HG03039 (cell line): ENCODE measurements around the gene FOXRED1.
"Not testable (repeated sequence)": the region's sequence is repeated elsewhere in the genome, so short reads cannot be mapped to it uniquely, and the experiment has no call there.

ENCODE experiments used
- ATAC-seq: cut with Tn5 transposase; IDR thresholded peaks from one replicate; pipeline ENCODE4 v1.9.1; 2021; ENCODE audit warnings: mild to moderate bottlenecking, moderate library complexity; ENCODE audit not compliant: unreplicated experiment

Gene FOXRED1

DNA sequence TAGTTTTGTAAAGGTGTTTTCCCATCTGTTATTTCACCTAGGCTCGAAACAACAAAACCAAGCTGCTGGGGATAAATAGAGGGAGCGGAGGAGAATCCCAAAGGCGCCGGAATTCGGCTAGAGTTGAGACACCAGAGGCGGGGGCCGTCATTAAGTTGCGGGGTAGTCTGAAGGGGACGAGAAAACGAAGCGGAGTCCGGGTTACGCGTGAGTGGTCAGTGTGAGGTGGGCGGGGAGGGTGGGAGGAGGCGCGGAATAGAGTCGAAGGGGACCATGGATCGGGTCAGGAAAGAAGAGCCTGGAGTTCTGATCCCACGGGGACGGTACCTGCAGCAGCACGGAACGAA is 620 bp upstream of the FOXRED1 start:
- no peak for ATAC-seq

DNA sequence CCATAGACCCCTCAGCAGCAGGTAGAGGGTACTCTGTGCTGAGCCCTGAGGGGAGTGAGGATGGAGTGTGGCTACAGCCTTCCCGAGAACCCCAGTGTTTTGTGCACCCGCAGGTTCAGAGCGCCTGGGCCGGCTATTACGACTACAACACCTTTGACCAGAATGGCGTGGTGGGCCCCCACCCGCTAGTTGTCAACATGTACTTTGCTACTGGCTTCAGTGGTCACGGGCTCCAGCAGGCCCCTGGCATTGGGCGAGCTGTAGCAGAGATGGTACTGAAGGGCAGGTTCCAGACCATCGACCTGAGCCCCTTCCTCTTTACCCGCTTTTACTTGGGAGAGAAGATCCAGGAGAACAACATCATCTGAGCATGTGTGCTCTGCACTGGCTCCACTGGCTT is 8.4 kb downstream of the FOXRED1 start:
- ATAC-seq, result no peak

DNA sequence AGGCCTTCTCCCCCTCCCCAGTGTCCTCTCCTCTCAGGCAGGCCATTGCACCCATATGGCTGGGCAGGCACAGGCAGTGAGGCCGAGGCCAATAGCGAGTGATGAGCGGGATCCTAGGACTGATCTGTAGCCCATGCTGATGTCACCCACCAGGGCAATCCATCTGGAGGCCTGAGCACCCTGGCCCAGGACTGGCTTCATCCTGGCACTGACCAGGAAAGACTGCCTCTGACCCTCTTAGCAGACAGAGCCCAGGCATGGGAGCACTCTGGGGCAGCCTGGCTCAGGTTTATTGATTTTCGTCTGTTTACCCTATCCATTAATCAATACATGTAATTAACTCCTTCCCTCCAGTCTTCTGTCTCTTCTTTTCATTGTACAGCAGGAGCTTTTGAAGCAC is 8.8 kb downstream of the FOXRED1 start:
- no peak for ATAC-seq

DNA sequence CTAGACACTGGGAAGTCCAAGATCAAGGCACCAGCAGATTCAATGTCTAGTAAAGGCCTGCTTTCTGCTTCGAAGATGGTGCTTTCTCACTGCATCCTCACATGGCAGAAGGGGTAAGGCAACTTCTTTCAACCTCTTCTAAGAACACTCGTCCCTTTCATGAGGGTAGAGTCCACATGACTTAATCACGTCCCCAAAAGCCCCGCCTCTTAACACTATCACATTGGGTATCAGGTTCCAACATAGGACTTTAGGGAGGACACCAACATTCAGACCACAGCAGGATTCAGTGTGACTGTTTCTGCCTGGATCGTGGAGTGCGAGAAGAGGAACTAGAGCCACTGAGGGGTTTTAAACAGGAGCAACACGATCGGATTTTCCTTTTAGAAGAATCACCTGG is 10.2 kb downstream of the FOXRED1 start:
- no peak for ATAC-seq

DNA sequence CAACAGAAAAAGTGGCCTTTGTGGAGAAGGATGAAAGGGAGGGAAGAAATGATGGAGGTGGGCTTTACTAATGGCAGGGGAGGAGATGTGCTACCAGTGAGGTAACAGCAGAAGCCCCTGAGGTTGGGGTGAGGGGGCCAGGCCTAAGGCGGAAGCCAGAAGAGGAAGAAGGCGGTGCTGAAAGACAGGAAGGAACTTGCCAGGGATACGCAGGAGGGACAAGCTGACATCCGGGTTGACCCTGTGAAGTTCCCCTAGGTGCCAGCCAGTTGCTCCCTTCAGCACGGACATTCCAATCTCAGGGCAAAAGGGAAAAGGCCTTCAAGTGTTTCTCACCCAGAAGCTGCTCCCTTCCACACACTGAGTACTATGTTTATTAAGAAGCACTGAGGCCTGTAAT is 11.6 kb downstream of the FOXRED1 start:
- ATAC-seq, result no peak

DNA sequence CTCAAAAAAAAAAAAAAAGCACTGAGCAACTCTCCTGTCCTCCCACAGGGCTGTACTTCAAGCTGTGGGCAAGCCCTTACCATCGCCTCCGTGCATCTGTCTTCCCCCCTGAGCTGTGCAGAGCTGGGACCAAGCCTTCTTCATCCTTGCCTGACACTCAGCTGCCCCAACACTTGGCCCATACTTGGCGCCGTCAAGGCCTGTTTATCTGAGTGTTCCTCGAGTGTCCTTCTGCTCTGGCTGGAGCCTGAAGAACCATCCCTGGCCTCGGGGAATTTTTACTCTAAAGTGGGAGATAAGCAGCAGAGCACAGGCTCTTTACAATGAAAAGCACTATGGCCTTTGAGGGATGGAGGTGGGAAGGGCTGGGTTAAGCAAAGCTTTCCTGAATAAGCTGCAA is 12.3 kb downstream of the FOXRED1 start:
- no peak for ATAC-seq

DNA sequence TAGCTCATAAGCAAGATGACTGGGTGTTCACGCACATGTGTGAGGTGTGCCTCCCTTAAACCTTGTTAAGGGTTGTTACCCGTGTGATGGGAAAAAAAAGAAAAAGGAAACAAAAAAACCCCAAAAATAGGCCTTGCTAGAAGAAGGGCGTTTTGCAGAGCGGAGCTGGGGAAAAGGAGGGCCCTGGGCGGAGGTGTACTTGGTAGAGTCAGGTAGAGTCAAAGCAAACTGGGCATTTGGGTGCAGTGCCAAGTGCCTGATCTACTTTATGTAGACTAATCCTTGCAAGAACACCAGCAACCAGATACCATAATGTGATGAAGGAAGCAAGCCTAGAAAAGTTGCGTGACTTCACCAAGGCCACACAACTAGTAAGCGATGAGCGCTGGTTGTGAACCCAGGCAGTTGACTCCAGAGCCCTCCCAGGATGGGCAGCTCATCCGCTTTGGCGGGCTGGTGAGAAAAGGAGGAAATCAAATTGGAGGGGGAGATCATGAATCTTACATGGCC is 12.8 kb downstream of the FOXRED1 start:
- no peak for ATAC-seq

DNA sequence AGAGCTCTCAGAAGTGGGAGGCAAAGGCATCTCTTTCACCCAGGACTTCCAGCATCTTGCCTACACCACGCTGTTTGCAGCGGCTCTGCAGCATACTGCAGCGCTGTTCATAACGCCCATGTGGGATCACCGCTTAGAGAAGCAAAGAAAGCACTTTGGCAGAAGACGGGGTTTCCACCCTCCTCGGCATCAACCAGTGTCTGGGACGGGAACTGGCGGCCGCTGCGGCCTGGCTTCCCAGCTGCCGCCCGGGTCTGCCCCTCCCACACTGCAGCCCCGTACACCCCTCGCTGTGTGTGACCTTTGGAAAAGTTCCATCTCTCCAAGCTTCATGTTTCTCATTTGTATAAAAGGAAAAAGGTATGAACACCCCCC is 13.4 kb downstream of the FOXRED1 start:
- no peak for ATAC-seq

DNA sequence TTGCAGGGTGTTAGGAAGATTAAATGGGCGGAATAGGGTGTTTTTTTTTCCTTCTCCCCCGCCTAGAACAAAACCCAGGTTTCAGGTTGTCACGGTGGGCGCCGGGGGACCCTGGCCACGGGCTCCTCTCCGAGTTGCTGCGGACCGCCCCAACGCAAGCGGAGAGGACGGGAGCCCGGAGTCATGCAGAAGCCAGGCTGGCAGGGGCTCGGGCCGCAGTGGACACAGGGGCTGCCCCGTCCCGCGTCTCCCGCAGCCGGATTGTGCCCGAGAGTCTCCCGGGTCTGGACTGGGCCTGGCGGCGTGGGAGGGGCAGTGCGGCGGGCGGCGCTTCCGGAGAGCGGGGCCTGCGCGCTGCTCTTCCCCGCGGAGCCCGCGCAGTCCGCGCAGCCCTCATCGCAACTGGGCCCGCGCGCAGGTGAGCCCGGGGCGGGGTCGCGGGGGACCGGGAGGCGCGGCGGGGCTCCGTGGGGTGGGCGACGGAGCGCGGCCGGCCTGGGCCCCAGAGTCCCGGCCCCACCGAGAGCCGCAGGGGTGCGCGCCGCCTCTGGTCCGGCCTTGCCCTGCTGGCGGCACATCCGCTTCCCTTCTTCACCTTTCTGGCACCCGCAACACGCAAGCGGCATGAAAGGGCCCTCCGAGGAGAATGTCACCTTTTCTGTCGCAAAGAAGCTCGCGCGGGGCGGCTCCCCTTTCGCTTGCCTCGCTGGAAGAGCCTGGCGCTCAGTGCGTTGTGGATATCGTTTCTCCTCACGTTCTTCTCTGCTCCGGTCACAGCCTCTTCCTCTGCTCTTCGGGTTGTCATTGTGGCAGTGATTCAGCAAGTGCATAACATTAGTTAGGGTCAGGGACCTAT is 14.0 kb downstream of the FOXRED1 start, which contains the start of gene TIRAP:
Gene TIRAP, plus strand, starts transcription at position 358 of the 856 bp plus-strand sequence. CDS start 7,802 bp downstream, outside the sequence.
- ATAC-seq, result peak; percentile 63

DNA sequence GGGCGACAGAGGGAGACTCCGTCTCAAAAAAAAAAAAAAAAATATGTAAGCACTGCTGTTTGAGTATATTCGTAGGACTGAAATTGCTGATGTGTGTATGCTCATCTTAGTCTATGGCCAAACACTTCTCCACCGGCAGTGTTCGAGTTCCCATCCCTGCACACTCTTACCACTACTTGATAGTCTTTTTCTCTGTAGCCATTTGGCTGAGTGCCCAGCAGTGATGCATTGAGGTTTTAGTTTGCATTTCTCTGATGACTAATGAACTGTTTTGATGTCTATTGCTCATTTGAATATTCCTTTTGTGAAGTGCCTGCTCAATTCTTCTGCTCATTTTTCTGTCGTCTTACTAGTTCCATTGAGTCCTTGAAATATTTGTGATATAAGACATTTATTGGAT is 15.9 kb downstream of the FOXRED1 start:
- ATAC-seq, result peak; percentile 44

DNA sequence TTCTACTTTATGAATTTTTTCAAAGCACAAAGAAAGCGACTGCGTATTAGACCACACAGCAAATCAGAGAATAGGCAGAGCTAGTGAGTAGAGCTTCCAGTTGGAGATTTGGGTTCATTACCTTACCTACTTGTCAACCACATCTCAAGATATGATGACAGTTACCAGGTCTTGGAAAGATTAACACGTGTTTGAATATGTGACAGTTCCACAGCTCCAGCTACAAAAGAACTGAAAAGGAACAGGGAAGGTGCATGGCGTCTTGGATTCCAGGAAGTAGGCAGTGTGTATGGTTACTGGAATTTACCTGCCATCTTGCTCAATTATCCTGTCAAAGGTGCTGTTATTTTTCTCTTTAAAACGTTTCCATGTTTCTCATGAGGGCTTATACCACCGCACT is 19.3 kb downstream of the FOXRED1 start:
- no peak for ATAC-seq

DNA sequence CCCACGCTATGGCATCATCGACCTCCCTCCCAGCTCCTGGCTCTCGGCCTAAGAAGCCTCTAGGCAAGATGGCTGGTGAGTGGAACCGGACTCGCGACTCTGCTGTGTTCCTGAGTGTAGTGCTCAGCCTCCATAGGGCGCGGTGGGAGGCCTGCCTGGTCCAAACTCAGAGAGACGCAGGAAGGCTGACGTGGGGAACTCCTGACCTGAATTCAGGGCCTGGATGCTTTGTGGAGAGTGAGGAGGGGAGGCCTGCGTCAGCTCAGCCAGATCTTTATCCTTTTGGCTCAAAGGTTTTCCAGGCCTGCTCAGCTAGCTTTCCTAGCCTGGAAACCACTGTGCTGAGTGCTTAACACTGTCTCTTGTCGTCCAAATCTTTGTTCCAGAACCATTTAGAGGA is 21.9 kb downstream of the FOXRED1 start:
- no peak for ATAC-seq

DNA sequence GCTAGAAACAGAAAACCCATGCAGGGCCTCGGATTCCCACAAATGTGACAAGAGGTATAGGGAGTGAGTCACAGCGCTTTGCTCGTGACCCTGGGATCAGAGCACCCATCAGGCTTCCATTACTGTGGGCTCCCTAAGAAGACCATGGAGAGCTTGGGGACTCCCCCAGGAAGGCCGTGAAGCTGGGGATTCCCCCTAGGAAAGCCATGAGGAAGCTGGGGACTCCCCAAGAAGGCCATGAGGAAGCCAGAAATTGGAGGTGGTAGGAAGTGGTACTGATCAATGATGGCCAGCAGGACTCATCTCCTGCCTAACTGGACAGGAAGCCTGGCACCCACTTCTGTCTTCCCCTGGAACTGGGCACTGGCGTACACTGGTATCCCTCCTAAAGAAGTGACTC is 24.8 kb downstream of the FOXRED1 start:
- no peak for ATAC-seq

DNA sequence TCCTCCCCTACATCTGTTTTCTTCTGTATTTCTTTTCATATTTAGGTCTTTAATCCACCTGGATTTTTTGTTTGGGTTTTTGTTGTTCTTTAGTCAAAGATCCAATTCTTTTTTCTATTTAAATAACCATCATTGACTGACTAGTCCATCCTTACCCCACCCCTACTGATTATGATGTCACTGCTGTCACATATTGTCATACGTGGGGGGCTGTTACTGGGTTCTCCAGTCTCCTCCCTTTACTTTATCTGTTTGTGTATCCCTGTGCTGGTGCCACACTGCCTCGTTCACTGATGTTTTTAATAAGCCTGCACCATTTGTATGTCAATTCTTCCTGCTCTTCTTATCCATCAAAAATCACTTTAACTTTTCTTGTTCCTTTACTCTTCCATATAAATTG is 28.1 kb downstream of the FOXRED1 start:
- ATAC-seq, result no peak

DNA sequence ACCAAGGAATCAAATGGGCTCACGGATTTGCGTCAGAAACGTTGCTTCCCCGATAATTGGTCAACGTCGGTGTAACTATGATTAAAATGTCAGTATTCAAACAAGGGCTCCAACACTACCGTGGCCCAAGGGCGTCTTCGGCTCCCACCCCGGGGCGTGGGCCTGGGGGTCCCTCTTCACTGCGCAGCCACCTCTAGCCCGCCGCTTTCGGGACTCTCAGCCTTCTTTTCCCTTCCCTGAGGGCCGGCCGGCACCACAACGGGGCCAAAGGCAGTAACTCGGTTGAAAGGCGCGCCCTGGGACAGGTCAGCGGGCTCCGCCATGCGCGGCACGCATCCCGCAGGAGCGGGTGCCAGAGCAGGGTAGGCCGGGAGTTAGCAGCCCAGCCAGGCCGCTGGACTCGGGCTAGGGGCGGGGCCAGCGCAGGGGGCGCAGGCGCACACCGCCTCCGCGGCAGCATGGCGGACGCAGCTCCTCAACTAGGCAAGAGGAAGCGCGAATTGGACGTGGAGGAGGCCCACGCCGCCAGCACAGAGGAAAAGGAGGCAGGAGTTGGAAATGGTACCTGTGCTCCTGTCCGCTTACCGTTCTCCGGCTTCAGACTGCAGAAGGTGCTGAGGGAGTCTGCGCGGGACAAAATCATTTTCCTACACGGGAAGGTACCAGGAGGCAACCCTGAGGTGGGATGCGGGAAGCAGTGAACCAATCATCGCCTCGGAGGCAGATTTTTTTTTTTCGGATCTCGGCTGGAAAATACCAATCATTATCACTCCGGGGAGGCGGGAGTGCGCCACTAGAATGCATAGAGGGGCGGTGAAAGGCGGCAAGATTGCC is 34.9 kb downstream of the FOXRED1 start, which contains the start of gene DCPS:
Gene DCPS, plus strand, starts transcription at position 438 of the 834 bp plus-strand sequence. Its CDS starts 21 bp downstream, at position 459.
- peak; percentile 88 for ATAC-seq

DNA sequence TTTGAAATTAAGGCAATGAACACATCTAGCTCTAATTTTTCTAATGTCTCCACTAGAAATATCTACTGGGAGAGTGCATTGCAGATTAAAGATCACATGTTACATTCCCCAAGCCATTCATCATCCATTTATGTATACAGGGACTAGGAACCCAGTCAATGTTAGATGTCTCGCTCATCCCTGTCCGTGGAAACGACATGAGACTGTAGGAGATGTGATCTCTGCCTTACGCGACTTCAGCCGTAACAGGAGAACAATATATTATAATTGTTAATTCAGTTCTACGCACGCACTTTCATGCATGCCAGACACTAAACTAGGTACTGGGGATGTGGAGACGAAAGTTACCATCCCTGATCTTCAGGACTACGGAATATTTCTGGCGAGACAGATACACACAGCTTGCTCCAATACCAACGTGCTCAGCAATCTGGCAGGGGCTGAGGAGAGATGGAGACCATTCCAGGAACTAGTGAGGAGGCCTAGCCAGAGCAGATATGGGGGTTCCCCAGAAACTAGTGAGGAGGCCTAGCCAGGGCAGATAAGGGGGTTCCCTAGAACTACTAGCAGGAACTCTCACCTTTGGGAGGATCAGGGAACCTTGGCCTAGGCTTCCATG is 35.6 kb downstream of the FOXRED1 start:
- ATAC-seq, result no peak

DNA sequence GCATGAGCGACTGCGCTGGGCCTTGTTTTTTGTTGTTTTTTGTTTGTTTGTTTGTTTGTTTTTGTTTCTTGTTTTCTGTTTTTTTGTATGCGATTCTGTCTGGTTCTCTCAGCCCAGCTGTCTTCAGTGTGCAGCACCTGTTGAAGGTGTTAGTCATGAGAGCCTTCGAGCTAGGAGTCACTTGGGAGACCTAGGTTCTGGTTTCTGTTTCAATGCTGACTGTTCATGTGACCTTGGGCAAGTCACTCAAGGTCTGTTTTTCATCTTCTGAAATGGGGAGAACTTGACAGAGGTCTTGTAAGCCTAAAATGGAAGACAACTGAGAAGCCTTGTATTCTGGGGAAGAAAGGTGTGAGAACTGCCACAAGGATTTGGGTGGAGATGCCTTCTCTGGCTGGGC is 36.7 kb downstream of the FOXRED1 start:
- peak; percentile 43 for ATAC-seq

DNA sequence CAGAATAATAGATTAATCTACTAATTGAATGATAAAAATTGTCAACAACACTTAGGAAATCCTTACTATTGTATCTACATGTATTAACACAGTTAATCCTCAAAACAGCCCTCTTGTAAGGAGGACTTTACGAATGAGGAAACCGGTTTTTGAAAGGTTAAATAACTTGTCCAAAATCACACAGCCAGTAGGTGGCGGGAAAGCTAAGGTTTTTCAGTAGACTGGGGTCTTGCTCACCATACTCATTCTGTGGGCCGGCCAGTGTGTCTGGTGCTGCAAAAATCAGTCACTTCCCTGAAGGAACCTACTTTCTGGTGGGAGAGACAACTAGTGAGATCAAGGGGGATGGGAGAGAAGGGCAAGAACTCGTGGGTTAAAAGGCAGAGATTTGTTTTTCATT is 38.8 kb downstream of the FOXRED1 start:
- no peak for ATAC-seq

DNA sequence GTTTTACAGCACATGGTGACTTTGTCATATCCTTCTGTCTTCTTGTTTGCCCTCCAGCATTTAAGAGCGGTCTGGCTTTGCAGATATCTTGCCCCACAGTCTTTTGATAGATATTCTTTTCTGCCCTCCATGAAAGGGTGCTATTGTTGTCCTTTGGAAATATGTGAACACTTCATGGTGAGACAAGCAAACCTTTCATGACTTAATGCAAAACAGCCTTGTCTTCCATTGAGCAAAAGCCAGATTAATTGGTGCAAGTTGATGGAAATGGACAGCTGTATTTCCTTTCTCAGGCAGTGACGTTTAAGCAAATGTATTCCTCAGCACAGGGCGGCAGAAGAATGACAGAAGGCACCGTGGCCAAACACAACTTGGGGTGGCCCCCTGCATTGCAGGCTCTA is 39.3 kb downstream of the FOXRED1 start:
- ATAC-seq, result no peak

DNA sequence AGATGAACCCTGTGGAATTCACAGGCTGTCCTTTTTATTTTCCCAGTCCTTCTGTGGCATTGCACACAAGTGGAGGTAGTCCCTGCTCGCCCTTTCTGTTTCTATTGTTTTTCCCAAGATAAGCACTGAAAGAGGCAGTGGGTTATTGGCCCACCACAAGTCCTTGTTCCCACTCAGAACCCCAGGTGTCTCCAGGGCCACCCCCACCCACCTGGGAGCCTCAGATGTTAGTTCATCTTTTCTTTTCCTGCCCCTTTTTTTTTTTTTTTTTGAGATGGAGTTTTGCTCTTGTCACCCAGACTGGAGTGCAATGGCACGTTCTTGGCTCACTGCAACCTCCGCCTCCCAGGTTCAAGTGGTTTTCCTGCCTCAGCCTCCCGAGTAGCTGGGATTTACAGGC is 39.8 kb downstream of the FOXRED1 start:
- ATAC-seq, result not testable (repeated sequence)
